ENCODE data around the gene ADAMTS10. TPM values are rescaled to one million over a fixed set of nuclear protein-coding genes. Genes with fewer than 3 reads are reported as not detected.
"Not testable (repeated sequence)": the region's sequence is repeated elsewhere in the genome, so short reads cannot be mapped to it uniquely, and the experiment has no call there.

Gene ADAMTS10
- total RNA-seq, 4 donors from 2014 or later: 15.7 to 45.3 (median 22.8) TPM

GRCh38 chr19:8626842-8627241 lies 16.3 kb upstream of the ADAMTS10 start:
- WGBS, 2 donors (ENCODE audit: low coverage in 1 of 2): 68 to 80% methylated on average over 2 to 3 of the region's 8 CpGs
- no peak for ATAC-seq

GRCh38 chr19:8622886-8623285 lies 12.4 kb upstream of the ADAMTS10 start:
- H3K27me3 ChIP-seq: peaks cover 42% of the 10 kb centered on the region
- not testable (repeated sequence) for H3K36me3 ChIP-seq, ATAC-seq, H3K4me1 ChIP-seq, H3K27ac ChIP-seq, H3K9me3 ChIP-seq, H3K4me3 ChIP-seq
- 44 to 53% methylated on average over 3 to 4 of the region's 4 CpGs for WGBS, 2 donors (ENCODE audit: low coverage in 1 of 2)

More at GRCh38 chr19:8626842-8627241, 16.3 kb upstream of the ADAMTS10 start:
- H3K9me3 ChIP-seq: peaks cover 0 to 35% (median 0%) of the 10 kb centered on the region in 3 donors
- no peak overlapping the region for H3K27ac ChIP-seq
- TF ChIP-seq, protein P1, sequence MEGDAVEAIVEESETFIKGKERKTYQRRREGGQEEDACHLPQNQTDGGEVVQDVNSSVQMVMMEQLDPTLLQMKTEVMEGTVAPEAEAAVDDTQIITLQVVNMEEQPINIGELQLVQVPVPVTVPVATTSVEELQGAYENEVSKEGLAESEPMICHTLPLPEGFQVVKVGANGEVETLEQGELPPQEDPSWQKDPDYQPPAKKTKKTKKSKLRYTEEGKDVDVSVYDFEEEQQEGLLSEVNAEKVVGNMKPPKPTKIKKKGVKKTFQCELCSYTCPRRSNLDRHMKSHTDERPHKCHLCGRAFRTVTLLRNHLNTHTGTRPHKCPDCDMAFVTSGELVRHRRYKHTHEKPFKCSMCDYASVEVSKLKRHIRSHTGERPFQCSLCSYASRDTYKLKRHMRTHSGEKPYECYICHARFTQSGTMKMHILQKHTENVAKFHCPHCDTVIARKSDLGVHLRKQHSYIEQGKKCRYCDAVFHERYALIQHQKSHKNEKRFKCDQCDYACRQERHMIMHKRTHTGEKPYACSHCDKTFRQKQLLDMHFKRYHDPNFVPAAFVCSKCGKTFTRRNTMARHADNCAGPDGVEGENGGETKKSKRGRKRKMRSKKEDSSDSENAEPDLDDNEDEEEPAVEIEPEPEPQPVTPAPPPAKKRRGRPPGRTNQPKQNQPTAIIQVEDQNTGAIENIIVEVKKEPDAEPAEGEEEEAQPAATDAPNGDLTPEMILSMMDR (IDR thresholded peaks at IDR 0.05): no peak
- TF ChIP-seq POLR2AphosphoS5 (IDR thresholded peaks at IDR 0.05) (no peak), EP300 (IDR thresholded peaks at IDR 0.05) (no peak), POLR2A (IDR thresholded peaks at IDR 0.05) (no peak)
- H3K27me3 ChIP-seq: peaks cover 8% of the 10 kb centered on the region
- H3K4me1 ChIP-seq: no peaks in the 10 kb centered on the region
- H3K4me3 ChIP-seq: no peak overlapping the region
- no peaks in the 10 kb centered on the region for H3K36me3 ChIP-seq

GRCh38 chr19:8618751-8619150 lies 8.2 kb upstream of the ADAMTS10 start:
- no peak for ATAC-seq
- peaks cover 42% of the 10 kb centered on the region for H3K27me3 ChIP-seq
- TF ChIP-seq POLR2AphosphoS5 (IDR thresholded peaks at IDR 0.05) (no peak), POLR2A (IDR thresholded peaks at IDR 0.05) (no peak), EP300 (IDR thresholded peaks at IDR 0.05) (no peak)
- TF ChIP-seq, protein P1 (IDR thresholded peaks at IDR 0.05): no peak
- H3K4me3 ChIP-seq: no peak overlapping the region
- H3K36me3 ChIP-seq: no peaks in the 10 kb centered on the region
- WGBS, 2 donors (ENCODE audit: low coverage in 1 of 2): 34 to 65% methylated on average over 5 of the region's 8 CpGs
- no peak overlapping the region for H3K27ac ChIP-seq
- H3K4me1 ChIP-seq: no peaks in the 10 kb centered on the region
- H3K9me3 ChIP-seq: no peaks in the 10 kb centered on the region

GRCh38 chr19:8617984-8618383 lies 7.5 kb upstream of the ADAMTS10 start:
- 67 to 76% methylated on average over 3 to 4 of the region's 4 CpGs for WGBS, 2 donors (ENCODE audit: low coverage in 1 of 2)
- H3K36me3 ChIP-seq: no peaks in the 10 kb centered on the region
- H3K4me3 ChIP-seq: no peak overlapping the region
- no peak overlapping the region for H3K27ac ChIP-seq
- TF ChIP-seq POLR2AphosphoS5 (IDR thresholded peaks at IDR 0.05): no peak
- TF ChIP-seq, protein P1 (IDR thresholded peaks at IDR 0.05): no peak
- H3K4me1 ChIP-seq: no peaks in the 10 kb centered on the region
- peaks cover 41% of the 10 kb centered on the region for H3K27me3 ChIP-seq
- H3K9me3 ChIP-seq: no peaks in the 10 kb centered on the region
- ATAC-seq: no peak

DNA sequence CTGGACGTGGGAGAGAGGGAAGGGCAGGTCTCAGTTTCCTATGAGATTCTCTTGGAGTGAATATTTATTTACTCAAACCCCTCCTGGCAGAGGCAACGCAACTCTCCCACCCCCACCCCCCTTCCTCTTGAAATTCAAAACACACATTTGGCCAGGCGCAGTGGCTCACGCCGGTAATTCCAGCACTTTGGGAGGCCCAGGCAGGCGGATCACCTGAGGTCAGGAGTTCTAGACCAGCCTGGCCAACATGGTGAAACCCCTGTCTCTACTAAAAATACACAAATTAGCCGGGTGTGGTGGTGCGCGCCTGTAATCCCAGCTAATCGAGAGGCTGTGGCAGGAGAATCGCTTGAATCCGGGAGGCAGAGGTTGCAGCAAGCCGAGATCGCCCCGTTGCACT lies 6.8 kb upstream of the ADAMTS10 start:
- H3K27me3 ChIP-seq: peaks cover 37% of the 10 kb centered on the region
- not testable (repeated sequence) for ATAC-seq, H3K9me3 ChIP-seq, H3K36me3 ChIP-seq, H3K27ac ChIP-seq, H3K4me3 ChIP-seq, H3K4me1 ChIP-seq
- 47 to 80% methylated on average over 6 of the region's 15 CpGs for WGBS, 2 donors (ENCODE audit: low coverage in 1 of 2)

GRCh38 chr19:8616861-8617260 lies 6.3 kb upstream of the ADAMTS10 start:
- no peak overlapping the region for H3K4me3 ChIP-seq
- H3K4me1 ChIP-seq: peaks cover 0 to 1% (median 0%) of the 10 kb centered on the region in 3 donors
- no peak overlapping the region for H3K27ac ChIP-seq
- WGBS, 2 donors (ENCODE audit: low coverage in 1 of 2): 78% methylated on average over 3 to 4 of the region's 6 CpGs
- TF ChIP-seq POLR2A (IDR thresholded peaks at IDR 0.05): no peak
- no peak for ATAC-seq
- H3K9me3 ChIP-seq: no peaks in the 10 kb centered on the region
- peaks cover 33% of the 10 kb centered on the region for H3K27me3 ChIP-seq
- H3K36me3 ChIP-seq: no peaks in the 10 kb centered on the region
